ENCODE measurements around the gene PARP4.
"Not testable (repeated sequence)": the region's sequence is repeated elsewhere in the genome, so short reads cannot be mapped to it uniquely, and the experiment has no call there.

- not testable (repeated sequence) for TF ChIP-seq CSDC2 (CRISPR knock-in tag; IDR thresholded peaks at IDR 0.05); PATZ1 (CRISPR knock-in tag; IDR thresholded peaks at IDR 0.05; ENCODE audit: borderline replicate concordance); TCF4 (CRISPR knock-in tag; IDR thresholded peaks at IDR 0.05; ENCODE audit: borderline replicate concordance); RARB (CRISPR knock-in tag; IDR thresholded peaks at IDR 0.05); ZNF565 (CRISPR knock-in tag; conservative IDR thresholded peaks at IDR 0.05; ENCODE audit: low read depth); TOX (CRISPR knock-in tag; IDR thresholded peaks at IDR 0.05; ENCODE audit: borderline replicate concordance); OSR1 (CRISPR knock-in tag; IDR thresholded peaks at IDR 0.05)
These were observed 128.5 kb downstream of the PARP4 start for GRCh38 chr13:24384091-24384490.
